Regular cardiac myocyte (primary cell): Measurements from ENCODE around the gene VPS26C. TPM values are rescaled to one million over a fixed set of nuclear protein-coding genes. Genes with fewer than 3 reads are reported as not detected.

ENCODE experiments used
- total RNA-seq: library from RNA; depleted of rRNA; stranded (reverse); fragments of >200 nt; gene quantifications from 2 replicates; pipeline ENCODE4 v1.2.3, GENCODE V29; 2014

VPS26C gene
- total RNA-seq: 52.3 and 77.2 TPM in 2 replicates

GRCh38 chr21:37267269-37268185 is at the start of gene VPS26C:
TSS of gene VPS26C (minus strand) at chr21:37267334. CDS start at chr21:37267294, 40 bp downstream.

Other genes starting within 250 kb of the VPS26C start
- 4.2 and 5.4 TPM in 2 replicates for gene PIGP, start 194.3 kb downstream of the VPS26C start, total RNA-seq
- gene TTC3, start 194.1 kb downstream of the VPS26C start, total RNA-seq: 208 and 317 TPM in 2 replicates
- 53.5 and 57.5 TPM in 2 replicates for gene DYRK1A, start 99.4 kb upstream of the VPS26C start, total RNA-seq